Measurements from ENCODE around the gene SLC2A9.
"Not testable (repeated sequence)": the region's sequence is repeated elsewhere in the genome, so short reads cannot be mapped to it uniquely, and the experiment has no call there.

Gene SLC2A9

GRCh38 chr4:9826551-9826950 lies 194.7 kb downstream of the SLC2A9 start:
- DNase-seq (ENCODE audit: low read depth in 2 of 2) = no peak

GRCh38 chr4:9825049-9825448 lies 196.2 kb downstream of the SLC2A9 start:
- peak in 1 of 2 donors; percentile 7 for DNase-seq (ENCODE audit: low read depth in 2 of 2)

GRCh38 chr4:9820343-9820742 lies 201.0 kb downstream of the SLC2A9 start:
- DNase-seq (ENCODE audit: low read depth in 2 of 2) = no peak

GRCh38 chr4:9816285-9816684 lies 205.0 kb downstream of the SLC2A9 start:
- no peak for DNase-seq (ENCODE audit: low read depth in 2 of 2)

- DNase-seq (ENCODE audit: low read depth in 2 of 2) = no peak
Measured at GRCh38 chr4:9812501-9813340, 208.6 kb downstream of the SLC2A9 start.

- no peak for DNase-seq (ENCODE audit: low read depth in 2 of 2)
Measured at GRCh38 chr4:9811806-9812205, 209.5 kb downstream of the SLC2A9 start.

GRCh38 chr4:9808077-9808476 lies 213.2 kb downstream of the SLC2A9 start:
- no peak for DNase-seq (ENCODE audit: low read depth in 2 of 2)

- no peak for DNase-seq (ENCODE audit: low read depth in 2 of 2)
Measured at GRCh38 chr4:9804918-9805317, 216.4 kb downstream of the SLC2A9 start.

- DNase-seq (ENCODE audit: low read depth in 2 of 2) = no peak
Measured at GRCh38 chr4:9800848-9801247, 220.4 kb downstream of the SLC2A9 start.

- DNase-seq (ENCODE audit: low read depth in 2 of 2) = not testable (repeated sequence)
Measured at GRCh38 chr4:9796641-9797040, 224.7 kb downstream of the SLC2A9 start.

GRCh38 chr4:9792381-9792780 lies 228.9 kb downstream of the SLC2A9 start:
- no peak for DNase-seq (ENCODE audit: low read depth in 2 of 2)

GRCh38 chr4:9785891-9786290 lies 235.4 kb downstream of the SLC2A9 start:
- DNase-seq (ENCODE audit: low read depth in 2 of 2) = not testable (repeated sequence)

- no peak for DNase-seq (ENCODE audit: low read depth in 2 of 2)
Measured at GRCh38 chr4:9782136-9782436, 239.2 kb downstream of the SLC2A9 start.

- DNase-seq (ENCODE audit: low read depth in 2 of 2) = no peak
Measured at GRCh38 chr4:9781343-9782135, 239.8 kb downstream of the SLC2A9 start, which contains the start of gene DRD5. DRD5 (plus strand) TSS chr4:9781634; CDS start chr4:9782030, 396 bp downstream.
